ENCODE data around the gene GRAMD1C.

The GRAMD1C gene

GRCh38 chr3:113948015-113948917, 109.7 kb downstream of the GRAMD1C start:
- no peak for DNase-seq (ENCODE audit: low read depth in 2 of 2)

- DNase-seq (ENCODE audit: low read depth in 2 of 2), result no peak
These were observed 114.3 kb downstream of the GRAMD1C start for GRCh38 chr3:113952921-113953320.

DNA sequence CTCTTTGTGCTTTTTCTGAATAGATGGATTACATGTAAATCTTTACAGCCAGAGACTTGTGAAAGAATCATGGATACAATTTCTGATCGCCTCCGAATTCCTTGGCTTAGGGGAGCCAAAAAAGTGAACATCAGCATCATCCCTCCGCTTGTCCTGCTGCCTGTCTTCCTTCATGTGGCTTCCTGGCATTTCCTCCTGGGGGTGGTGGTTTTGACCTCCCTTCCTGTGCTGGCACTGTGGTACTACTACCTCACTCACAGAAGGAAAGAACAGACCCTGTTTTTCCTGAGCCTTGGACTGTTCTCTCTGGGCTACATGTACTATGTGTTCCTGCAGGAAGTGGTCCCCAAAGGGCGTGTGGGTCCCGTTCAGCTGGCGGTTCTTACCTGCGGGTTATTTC, 115.1 kb downstream of the GRAMD1C start:
- no peak for DNase-seq (ENCODE audit: low read depth in 2 of 2)

- no peak for DNase-seq (ENCODE audit: low read depth in 2 of 2)
These were observed 115.6 kb downstream of the GRAMD1C start for GRCh38 chr3:113954091-113954685.

DNA sequence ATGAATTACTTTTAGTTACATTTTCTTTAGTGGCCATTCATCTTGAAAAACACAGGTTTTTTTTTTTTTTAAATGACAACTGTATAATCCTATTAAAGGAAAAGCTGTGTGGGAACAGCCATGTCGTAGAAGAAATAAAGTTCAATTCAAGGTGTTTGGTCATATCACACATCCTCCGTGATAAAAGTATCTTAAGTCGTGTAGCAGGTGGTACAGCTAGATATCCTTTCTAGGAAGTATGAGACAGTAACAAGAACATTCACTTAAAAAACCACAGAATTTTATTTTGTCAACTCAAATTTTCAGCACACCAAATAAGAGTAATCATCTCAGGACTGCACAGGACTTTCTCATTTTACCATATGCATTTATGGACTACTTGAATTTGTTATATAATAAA, 125.3 kb downstream of the GRAMD1C start:
- DNase-seq (ENCODE audit: low read depth in 2 of 2), result no peak

GRCh38 chr3:113966172-113966571, 127.6 kb downstream of the GRAMD1C start:
- no peak for DNase-seq (ENCODE audit: low read depth in 2 of 2)

GRCh38 chr3:113968986-113969385, 130.4 kb downstream of the GRAMD1C start:
- DNase-seq (ENCODE audit: low read depth in 2 of 2), result no peak

GRCh38 chr3:113977822-113978221, 139.2 kb downstream of the GRAMD1C start:
- DNase-seq (ENCODE audit: low read depth in 2 of 2), result no peak

DNA sequence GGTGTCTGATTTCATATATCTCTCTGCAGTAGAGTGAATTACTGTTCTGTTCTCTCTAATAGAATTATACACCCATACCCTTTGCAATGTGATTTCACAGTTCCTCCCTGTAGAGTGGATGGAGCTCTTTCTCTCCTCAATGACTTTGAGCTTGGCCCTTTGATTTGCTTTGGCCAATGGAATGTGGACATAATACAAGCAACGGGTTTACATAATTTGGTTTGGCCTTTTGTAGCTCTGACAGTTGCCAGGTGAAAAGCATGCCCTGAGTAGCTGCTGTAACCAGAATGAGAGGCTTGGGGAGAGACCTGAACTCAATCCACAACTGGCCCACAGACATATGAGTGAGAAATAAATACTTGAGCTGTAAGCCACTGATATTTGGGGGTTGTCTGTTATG, 141.3 kb downstream of the GRAMD1C start:
- DNase-seq (ENCODE audit: low read depth in 2 of 2), result no peak

- no peak for DNase-seq (ENCODE audit: low read depth in 2 of 2)
These were observed 143.2 kb downstream of the GRAMD1C start for GRCh38 chr3:113981803-113982202.

GRCh38 chr3:113983544-113983943, 145.0 kb downstream of the GRAMD1C start:
- no peak for DNase-seq (ENCODE audit: low read depth in 2 of 2)

- DNase-seq (ENCODE audit: low read depth in 2 of 2), result no peak
These were observed 147.0 kb downstream of the GRAMD1C start for GRCh38 chr3:113985541-113985940.
